ENCODE measurements around the gene MRPL36.

GRCh38 chr5:1765880-1766235 lies 33.8 kb downstream of the MRPL36 start:
- no peak for TF ChIP-seq POLR2A (conservative IDR thresholded peaks at IDR 0.05)
- TF ChIP-seq MAFF (IDR thresholded peaks at IDR 0.05; ENCODE audit: low read length): no peak
- TF ChIP-seq ZNF639 (CRISPR knock-in tag; conservative IDR thresholded peaks at IDR 0.05 in 1 of 2, IDR thresholded peaks at IDR 0.05 in 1 of 2): no peak
- TF ChIP-seq ZBTB1 (CRISPR knock-in tag; IDR thresholded peaks at IDR 0.05; ENCODE audit: borderline replicate concordance, low read depth): no peak
- TF ChIP-seq, protein P1, sequence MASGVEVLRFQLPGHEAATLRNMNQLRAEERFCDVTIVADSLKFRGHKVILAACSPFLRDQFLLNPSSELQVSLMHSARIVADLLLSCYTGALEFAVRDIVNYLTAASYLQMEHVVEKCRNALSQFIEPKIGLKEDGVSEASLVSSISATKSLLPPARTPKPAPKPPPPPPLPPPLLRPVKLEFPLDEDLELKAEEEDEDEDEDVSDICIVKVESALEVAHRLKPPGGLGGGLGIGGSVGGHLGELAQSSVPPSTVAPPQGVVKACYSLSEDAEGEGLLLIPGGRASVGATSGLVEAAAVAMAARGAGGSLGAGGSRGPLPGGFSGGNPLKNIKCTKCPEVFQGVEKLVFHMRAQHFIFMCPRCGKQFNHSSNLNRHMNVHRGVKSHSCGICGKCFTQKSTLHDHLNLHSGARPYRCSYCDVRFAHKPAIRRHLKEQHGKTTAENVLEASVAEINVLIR (CRISPR knock-in tag; IDR thresholded peaks at IDR 0.05): no peak
- TF ChIP-seq ETV6 (IDR thresholded peaks at IDR 0.05; ENCODE audit: borderline replicate concordance in 1 of 2, low read depth in 2 of 2, low read length in 1 of 2): no peak
- no peak for TF ChIP-seq ETV6 (CRISPR knock-in tag; IDR thresholded peaks at IDR 0.05; ENCODE audit: borderline replicate concordance)
- TF ChIP-seq DPF2 (IDR thresholded peaks at IDR 0.05): no peak
- TF ChIP-seq CTCF (IDR thresholded peaks at IDR 0.05 in 2 of 3, conservative IDR thresholded peaks at IDR 0.05 in 1 of 3; ENCODE audit: insufficient read depth in 2 of 3, low read depth in 1 of 3, low read length in 3 of 3): no peak
- TF ChIP-seq ATF1 (CRISPR knock-in tag; IDR thresholded peaks at IDR 0.05): no peak
- TF ChIP-seq ATF1 (tag; IDR thresholded peaks at IDR 0.05): no peak

Measured in K562 (cell line).